ENCODE measurements around the gene ATAT1. TPM values are rescaled to one million over a fixed set of nuclear protein-coding genes. Genes with fewer than 3 reads are reported as not detected.

The ATAT1 gene
- polyA plus RNA-seq, 1 donor (not counting 4 experiments of a cell fraction or from before 2014, with no cell fraction given) = 5.4 TPM

- H3K9me3 ChIP-seq (ENCODE audit: control insufficient read depth, low read depth, low read length) = no peaks in the 10 kb centered on the region
- H3K4me1 ChIP-seq (ENCODE audit: control insufficient read depth, extremely low read depth, insufficient read depth, low read length) = peaks cover 12% of the 10 kb centered on the region
- peaks cover 22 to 24% of the 10 kb centered on the region in 2 experiments for H3K36me3 ChIP-seq (ENCODE audit: control insufficient read depth in 2 of 2, extremely low read depth in 1 of 2, insufficient read depth in 2 of 2, low read length in 2 of 2)
- no peak for FAIRE-seq
- no peaks in the 10 kb centered on the region for H3K79me2 ChIP-seq (ENCODE audit: control insufficient read depth, insufficient read depth, low read length)
- H3K9ac ChIP-seq (ENCODE audit: control insufficient read depth, extremely low read depth, insufficient read depth, low read length) = no peak overlapping the region
- H3K9me1 ChIP-seq (ENCODE audit: control insufficient read depth, extremely low read depth, insufficient read depth, low read length) = peaks cover 4% of the 10 kb centered on the region
- no peaks in the 10 kb centered on the region for H4K20me1 ChIP-seq (ENCODE audit: control insufficient read depth, extremely low read depth, insufficient read depth, low read length)
- no peak overlapping the region for H2AFZ ChIP-seq (ENCODE audit: control insufficient read depth, low read length)
- no peak overlapping the region for H3K27ac ChIP-seq (ENCODE audit: control insufficient read depth, insufficient read depth, low read length)
- H3K4me2 ChIP-seq (ENCODE audit: control insufficient read depth, extremely low read depth, insufficient read depth, low read depth, low read length) = no peak overlapping the region
- DNase-seq (ENCODE audit: low read depth, low spot score) = no peak
- no peak for TF ChIP-seq CTCF (optimal IDR thresholded peaks at IDR 0.05 in 1 of 3, IDR thresholded peaks at IDR 0.05 in 1 of 3, conservative IDR thresholded peaks at IDR 0.05 in 1 of 3; ENCODE audit: extremely low read depth in 1 of 3, insufficient read depth in 2 of 3, low read length in 3 of 3)
- no peak for TF ChIP-seq EZH2 (IDR thresholded peaks at IDR 0.05; ENCODE audit: low read length)
- no peak overlapping the region for H3K4me3 ChIP-seq (ENCODE audit: control insufficient read depth in 2 of 3, extremely low read depth in 1 of 3, insufficient read depth in 2 of 3, low read depth in 1 of 3, low read length in 3 of 3)
- dilution Hi-C loops (cut with MboI; ENCODE audit: extremely low pct_ligation_motif_present, low sequenced_read_pairs) = no loop called here
- no peaks in the 10 kb centered on the region for H3K27me3 ChIP-seq (ENCODE audit: control insufficient read depth, extremely low read depth, insufficient read depth, low read length)
Observed at GRCh38 chr6:30625511-30625910, 1.2 kb upstream of the ATAT1 start.

- TF ChIP-seq CTCF (optimal IDR thresholded peaks at IDR 0.05 in 1 of 3, IDR thresholded peaks at IDR 0.05 in 1 of 3, conservative IDR thresholded peaks at IDR 0.05 in 1 of 3; ENCODE audit: extremely low read depth in 1 of 3, insufficient read depth in 2 of 3, low read length in 3 of 3) (no peak), EZH2 (IDR thresholded peaks at IDR 0.05; ENCODE audit: low read length) (no peak)
- Histone ChIP-seq H3K4me2 (ENCODE audit: control insufficient read depth, extremely low read depth, insufficient read depth, low read depth, low read length) (no peak overlapping the region), H3K9me3 (ENCODE audit: control insufficient read depth, low read depth, low read length) (no peaks in the 10 kb centered on the region), H3K27me3 (ENCODE audit: control insufficient read depth, extremely low read depth, insufficient read depth, low read length) (no peaks in the 10 kb centered on the region), H4K20me1 (ENCODE audit: control insufficient read depth, extremely low read depth, insufficient read depth, low read length) (no peaks in the 10 kb centered on the region), H3K9me1 (ENCODE audit: control insufficient read depth, extremely low read depth, insufficient read depth, low read length) (no peaks in the 10 kb centered on the region), H3K4me1 (ENCODE audit: control insufficient read depth, extremely low read depth, insufficient read depth, low read length) (no peaks in the 10 kb centered on the region), H3K79me2 (ENCODE audit: control insufficient read depth, insufficient read depth, low read length) (no peaks in the 10 kb centered on the region), H2AFZ (ENCODE audit: control insufficient read depth, low read length) (no peak overlapping the region), H3K9ac (ENCODE audit: control insufficient read depth, extremely low read depth, insufficient read depth, low read length) (no peak overlapping the region), H3K4me3 (ENCODE audit: control insufficient read depth in 2 of 3, extremely low read depth in 1 of 3, insufficient read depth in 2 of 3, low read depth in 1 of 3, low read length in 3 of 3) (no peak overlapping the region), H3K27ac (ENCODE audit: control insufficient read depth, insufficient read depth, low read length) (no peak overlapping the region), H3K36me3 (ENCODE audit: control insufficient read depth in 2 of 2, extremely low read depth in 1 of 2, insufficient read depth in 2 of 2, low read length in 2 of 2) (peaks cover 12 to 17% of the 10 kb centered on the region in 2 experiments)
- FAIRE-seq (no peak), DNase-seq (ENCODE audit: low read depth, low spot score) (no peak)
- dilution Hi-C loops (cut with MboI; ENCODE audit: extremely low pct_ligation_motif_present, low sequenced_read_pairs) = no loop called here
Observed at GRCh38 chr6:30635834-30636233, 9.2 kb downstream of the ATAT1 start.
